Muscle of arm (tissue), 12 donors: ENCODE measurements around the gene OTOF. TPM values are rescaled to one million over a fixed set of nuclear protein-coding genes. Genes with fewer than 3 reads are reported as not detected.
"Not testable (repeated sequence)": the region's sequence is repeated elsewhere in the genome, so short reads cannot be mapped to it uniquely, and the experiment has no call there.

Experiments used
- DNase-seq: peaks from one replicate; pipeline ENCODE4 v3.0.0-alpha.2; 2013
- polyA plus RNA-seq, 12 donors: library from polyadenylated mRNA; unstranded; fragments of 120-200 nt; gene quantifications; one replicate each; pipeline ENCODE4 v1.2.1, GENCODE V29; 2013; ENCODE audit not compliant: insufficient read length in 12 of 12

Gene OTOF
- polyA plus RNA-seq, 12 donors, result 8.3 to 29.6 (median 17.6) TPM; not detected in 1

- no peak for DNase-seq
These were observed 2.9 kb upstream of the OTOF start for GRCh38 chr2:26480566-26481423.

GRCh38 chr2:26479789-26480565, 2.1 kb upstream of the OTOF start:
- DNase-seq, result no peak

- no peak for DNase-seq
These were observed 1.3 kb upstream of the OTOF start for GRCh38 chr2:26479131-26479788.

GRCh38 chr2:26478366-26478765, 442 bp upstream of the OTOF start:
- DNase-seq, result no peak

- no peak for DNase-seq
These were observed 606 bp downstream of the OTOF start for GRCh38 chr2:26477126-26477910.

GRCh38 chr2:26475832-26476501, 2.0 kb downstream of the OTOF start:
- no peak for DNase-seq

GRCh38 chr2:26475037-26475436, 2.9 kb downstream of the OTOF start:
- DNase-seq, result no peak

- DNase-seq, result no peak
These were observed 3.6 kb downstream of the OTOF start for GRCh38 chr2:26474261-26474785.

GRCh38 chr2:26473796-26474195, 4.1 kb downstream of the OTOF start:
- DNase-seq, result no peak

GRCh38 chr2:26472821-26473655, 4.9 kb downstream of the OTOF start:
- no peak for DNase-seq

- DNase-seq, result no peak
These were observed 5.9 kb downstream of the OTOF start for GRCh38 chr2:26471766-26472706.

- DNase-seq, result no peak
These were observed 6.6 kb downstream of the OTOF start for GRCh38 chr2:26471289-26471688.

GRCh38 chr2:26470601-26471260, 7.2 kb downstream of the OTOF start:
- no peak for DNase-seq

GRCh38 chr2:26469955-26470354, 8.0 kb downstream of the OTOF start:
- DNase-seq, result no peak

- no peak for DNase-seq
These were observed 8.7 kb downstream of the OTOF start for GRCh38 chr2:26469092-26469710.

- DNase-seq, result not testable (repeated sequence)
These were observed 9.4 kb downstream of the OTOF start for GRCh38 chr2:26468544-26468943.

- no peak for DNase-seq
These were observed 11.1 kb downstream of the OTOF start for GRCh38 chr2:26466662-26467310.
